Muscle layer of duodenum (tissue), 2 donors: ENCODE measurements around the gene PARP1.
"Not testable (repeated sequence)": the region's sequence is repeated elsewhere in the genome, so short reads cannot be mapped to it uniquely, and the experiment has no call there.

Source experiments
- H3K27ac ChIP-seq: one replicate; pipeline ENCODE4 v1.7.0; 2013; ENCODE audit warnings: mild to moderate bottlenecking, low read length
- H3K27me3 ChIP-seq: one replicate; pipeline ENCODE4 v1.7.0; 2013; ENCODE audit warnings: low read depth, mild to moderate bottlenecking, control low read depth, low read length
- H3K36me3 ChIP-seq, 2 donors: one replicate each; pipeline ENCODE4 v1.7.0; 2013; ENCODE audit warnings: low read length in 2 of 2, control low read depth in 1 of 2, mild to moderate bottlenecking in 1 of 2; ENCODE audit not compliant: insufficient read depth in 2 of 2, control insufficient read depth in 1 of 2
- H3K4me1 ChIP-seq, 2 donors: one replicate each; pipeline ENCODE4 v1.7.0; 2013; ENCODE audit warnings: low read length in 2 of 2, mild to moderate bottlenecking in 2 of 2, control low read depth in 1 of 2, moderate library complexity in 1 of 2; ENCODE audit not compliant: insufficient read depth in 2 of 2, control insufficient read depth in 1 of 2
- H3K4me3 ChIP-seq, 2 donors: one replicate each; pipeline ENCODE4 v1.7.0; 2013; ENCODE audit warnings: low read length in 2 of 2, low read depth in 1 of 2, mild to moderate bottlenecking in 1 of 2
- H3K9me3 ChIP-seq, 2 donors: one replicate each; pipeline ENCODE4 v1.7.0; 2013; ENCODE audit warnings: low read length in 2 of 2, control low read depth in 1 of 2, mild to moderate bottlenecking in 1 of 2; ENCODE audit not compliant: control insufficient read depth in 1 of 2
- donor health status: healthy.

The PARP1 gene

DNA sequence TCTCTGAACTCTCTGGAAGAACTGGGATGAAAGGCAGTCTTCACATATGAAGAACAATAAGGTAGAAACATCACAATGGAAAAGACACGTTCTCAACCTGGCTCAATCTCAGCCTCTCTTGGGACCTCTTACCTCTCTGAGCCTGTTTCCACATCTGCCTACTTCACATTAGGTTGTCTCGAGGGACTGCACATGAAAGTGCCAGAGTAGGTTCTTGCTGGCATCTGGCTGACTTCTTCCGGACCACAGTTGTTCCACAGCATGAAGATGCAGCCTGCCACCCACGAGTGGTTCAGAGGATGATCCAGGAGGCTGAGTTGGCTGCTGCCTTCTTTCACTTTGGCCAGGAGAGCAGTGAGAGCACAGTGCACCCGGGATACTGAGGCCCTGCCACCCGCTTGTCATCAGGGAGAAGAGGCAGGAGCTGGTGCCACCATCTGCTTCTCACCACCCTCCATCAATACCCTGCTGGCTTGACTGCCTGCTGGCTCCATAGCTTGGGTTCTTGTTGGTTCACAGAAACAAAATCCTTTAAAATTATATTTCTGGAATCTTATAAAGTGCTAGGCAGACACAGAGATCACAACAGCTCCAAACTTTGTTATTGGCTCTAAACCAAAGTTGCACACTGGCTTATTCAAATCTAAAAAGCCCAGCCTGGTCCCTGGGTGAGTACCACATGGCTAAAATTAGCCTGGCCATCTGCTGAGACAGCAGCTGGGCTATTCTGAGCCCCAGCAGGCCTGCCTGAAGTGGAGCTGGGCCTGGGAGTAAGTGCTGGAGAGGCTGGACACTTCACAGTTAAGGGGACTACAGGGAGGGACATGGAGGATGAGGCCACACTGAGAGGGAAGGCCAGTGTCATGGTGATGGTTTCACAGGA, 52.0 kb downstream of the PARP1 start:
- H3K9me3 ChIP-seq = no peaks in the 10 kb centered on the region
- peaks cover 21 to 24% of the 10 kb centered on the region in 2 donors for H3K36me3 ChIP-seq
- no peak overlapping the region for H3K4me3 ChIP-seq
- peaks cover 0 to 19% of the 10 kb centered on the region in 2 donors for H3K4me1 ChIP-seq
- H3K27ac ChIP-seq = no peak overlapping the region
- H3K27me3 ChIP-seq = no peaks in the 10 kb centered on the region

- Histone ChIP-seq H3K27me3 (no peaks in the 10 kb centered on the region), H3K36me3 (peaks cover 18% of the 10 kb centered on the region in 2 donors), H3K4me3 (no peak overlapping the region), H3K4me1 (peaks cover 0 to 19% of the 10 kb centered on the region in 2 donors), H3K9me3 (no peaks in the 10 kb centered on the region), H3K27ac (no peak overlapping the region)
Observed at GRCh38 chr1:226355016-226355415, 52.9 kb downstream of the PARP1 start.

GRCh38 chr1:226353698-226354525, 54.0 kb downstream of the PARP1 start:
- Histone ChIP-seq H3K27ac (no peak overlapping the region), H3K36me3 (peaks cover 7 to 9% of the 10 kb centered on the region in 2 donors), H3K9me3 (no peaks in the 10 kb centered on the region), H3K27me3 (no peaks in the 10 kb centered on the region), H3K4me3 (no peak overlapping the region), H3K4me1 (peaks cover 0 to 19% of the 10 kb centered on the region in 2 donors)

GRCh38 chr1:226351709-226352108, 56.2 kb downstream of the PARP1 start:
- Histone ChIP-seq H3K36me3 (no peaks in the 10 kb centered on the region), H3K27me3 (no peaks in the 10 kb centered on the region), H3K9me3 (no peaks in the 10 kb centered on the region), H3K4me1 (peaks cover 0 to 18% of the 10 kb centered on the region in 2 donors), H3K27ac (no peak overlapping the region), H3K4me3 (no peak overlapping the region)

- Histone ChIP-seq H3K36me3 (no peaks in the 10 kb centered on the region), H3K4me3 (no peak overlapping the region), H3K4me1 (peaks cover 0 to 9% of the 10 kb centered on the region in 2 donors), H3K27ac (peak overlapping the region; percentile 14), H3K27me3 (no peaks in the 10 kb centered on the region), H3K9me3 (no peaks in the 10 kb centered on the region)
Observed at GRCh38 chr1:226350519-226350865, 57.4 kb downstream of the PARP1 start.

DNA sequence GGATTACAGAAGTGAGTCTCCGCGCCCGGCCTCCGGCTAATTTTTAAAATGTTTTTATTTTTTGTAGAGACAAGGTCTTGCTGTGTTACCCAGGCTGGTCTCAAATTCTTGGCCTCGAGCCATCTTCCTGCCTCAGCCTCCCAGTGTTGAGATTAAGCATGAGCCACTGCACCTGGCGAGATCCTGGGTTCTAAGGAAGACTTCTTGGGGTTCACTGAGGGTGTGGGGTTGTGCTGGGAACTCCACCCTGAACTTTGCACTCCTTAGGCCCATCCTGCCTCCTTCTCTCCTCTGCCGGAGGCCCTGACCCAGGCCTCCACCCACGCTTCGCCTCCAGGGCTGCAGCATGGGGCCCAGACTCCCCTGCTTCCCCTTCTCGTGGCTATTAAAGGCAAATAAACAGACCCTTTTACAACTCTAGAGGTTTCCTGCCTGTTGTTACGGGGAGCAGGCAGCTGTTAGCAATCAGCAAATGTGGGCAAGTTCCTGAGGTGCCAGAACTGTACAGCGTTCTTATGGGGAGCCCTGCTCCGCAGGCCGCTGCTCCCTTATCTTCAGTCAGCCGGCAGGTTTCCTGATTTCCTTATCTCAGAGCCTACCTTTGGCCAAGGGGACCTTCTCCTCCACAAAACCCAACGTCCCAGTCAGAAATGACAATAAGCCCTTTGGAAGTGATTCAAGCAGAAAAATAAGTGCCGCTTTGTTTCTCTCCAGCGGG, 57.9 kb downstream of the PARP1 start:
- Histone ChIP-seq H3K9me3 (no peaks in the 10 kb centered on the region), H3K4me1 (peaks cover 0 to 9% of the 10 kb centered on the region in 2 donors), H3K4me3 (no peak overlapping the region), H3K36me3 (no peaks in the 10 kb centered on the region), H3K27me3 (no peaks in the 10 kb centered on the region), H3K27ac (peak overlapping the region; percentile 14)

DNA sequence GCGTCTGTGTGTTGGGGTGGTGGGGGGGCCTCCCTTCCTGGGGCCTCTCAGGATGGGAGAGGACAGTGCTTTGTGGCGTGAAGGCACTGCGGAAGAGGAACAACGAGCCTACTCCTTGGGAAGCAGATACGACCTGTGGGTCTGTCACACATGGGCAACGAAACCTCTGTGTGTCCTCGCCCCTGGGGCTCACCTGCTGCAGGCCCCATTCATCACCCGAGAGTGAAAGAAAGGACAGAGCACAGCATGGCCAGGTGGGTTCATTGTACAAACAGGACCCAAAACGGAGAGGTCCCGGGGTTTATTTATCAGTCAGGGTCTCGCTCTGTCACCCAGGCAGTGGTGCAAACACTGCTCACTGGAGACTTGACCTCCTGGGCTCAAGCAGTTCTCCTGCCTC, 58.8 kb downstream of the PARP1 start:
- Histone ChIP-seq H3K4me1 (peaks cover 0 to 9% of the 10 kb centered on the region in 2 donors), H3K36me3 (no peaks in the 10 kb centered on the region), H3K27ac (no peak overlapping the region), H3K27me3 (no peaks in the 10 kb centered on the region), H3K9me3 (no peaks in the 10 kb centered on the region), H3K4me3 (no peak overlapping the region)

- no peaks in the 10 kb centered on the region for H3K9me3 ChIP-seq
Observed at GRCh38 chr1:226344441-226345259, 63.2 kb downstream of the PARP1 start.

DNA sequence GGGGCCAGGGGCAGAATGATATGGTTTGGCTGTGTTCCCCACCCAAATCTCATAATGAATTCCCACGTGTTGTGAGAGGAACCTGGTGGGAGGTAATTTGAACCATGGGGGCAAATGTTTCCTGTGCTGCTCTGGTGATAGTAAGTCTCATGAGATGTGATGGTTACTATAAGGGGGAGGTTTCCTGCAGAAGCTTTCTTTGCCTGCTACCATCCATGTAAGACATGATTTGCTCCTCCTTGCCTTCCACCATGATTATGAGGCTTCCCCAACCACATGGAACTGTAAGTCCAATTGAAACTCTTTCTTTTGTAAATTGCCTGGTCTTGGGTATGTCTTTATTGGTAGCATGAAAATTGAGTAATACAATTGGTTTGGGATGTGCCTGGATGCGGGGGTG, 65.2 kb downstream of the PARP1 start:
- Histone ChIP-seq H3K4me1 (no peaks in the 10 kb centered on the region), H3K36me3 (no peaks in the 10 kb centered on the region), H3K4me3 (no peak overlapping the region), H3K9me3 (no peaks in the 10 kb centered on the region), H3K27ac (no peak overlapping the region), H3K27me3 (no peaks in the 10 kb centered on the region)

More at GRCh38 chr1:226344441-226345259, 63.2 kb downstream of the PARP1 start:
- Histone ChIP-seq H3K27me3 (no peaks in the 10 kb centered on the region), H3K36me3 (no peaks in the 10 kb centered on the region), H3K4me1 (no peaks in the 10 kb centered on the region), H3K27ac (no peak overlapping the region), H3K4me3 (no peak overlapping the region)

DNA sequence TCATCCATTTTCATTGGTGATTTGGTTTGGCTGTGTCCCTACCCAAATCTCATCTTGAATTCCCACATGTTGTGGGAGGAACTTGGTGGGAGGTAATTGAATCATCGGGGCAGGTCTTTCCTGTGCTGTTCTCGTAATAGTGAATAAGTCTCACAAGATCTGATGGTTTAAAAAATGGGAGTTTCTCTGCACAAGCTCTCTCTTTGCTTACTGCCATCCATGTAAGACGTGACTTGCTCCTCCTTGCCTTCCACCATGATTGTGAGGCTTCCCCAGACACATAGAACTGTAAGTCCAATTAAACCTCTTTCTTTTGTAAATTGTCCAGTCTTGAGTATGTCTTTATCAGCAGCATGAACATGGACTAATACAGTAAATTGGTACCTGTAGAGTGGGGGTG, 67.8 kb downstream of the PARP1 start:
- not testable (repeated sequence) for H3K4me1 ChIP-seq, H3K27ac ChIP-seq, H3K27me3 ChIP-seq, H3K4me3 ChIP-seq, H3K36me3 ChIP-seq, H3K9me3 ChIP-seq
